ENCODE measurements around the gene SPATS2L. TPM values are rescaled to one million over a fixed set of nuclear protein-coding genes. Genes with fewer than 3 reads are reported as not detected.
A peak's percentile ranks its signal among the peaks of the same experiment; 100 is the strongest.

The SPATS2L gene
- total RNA-seq, 1 donor from 2014 or later, result 65.6 TPM

GRCh38 chr2:200379481-200380090, 73.1 kb downstream of the SPATS2L start:
- no peaks in the 10 kb centered on the region for H3K36me3 ChIP-seq

DNA sequence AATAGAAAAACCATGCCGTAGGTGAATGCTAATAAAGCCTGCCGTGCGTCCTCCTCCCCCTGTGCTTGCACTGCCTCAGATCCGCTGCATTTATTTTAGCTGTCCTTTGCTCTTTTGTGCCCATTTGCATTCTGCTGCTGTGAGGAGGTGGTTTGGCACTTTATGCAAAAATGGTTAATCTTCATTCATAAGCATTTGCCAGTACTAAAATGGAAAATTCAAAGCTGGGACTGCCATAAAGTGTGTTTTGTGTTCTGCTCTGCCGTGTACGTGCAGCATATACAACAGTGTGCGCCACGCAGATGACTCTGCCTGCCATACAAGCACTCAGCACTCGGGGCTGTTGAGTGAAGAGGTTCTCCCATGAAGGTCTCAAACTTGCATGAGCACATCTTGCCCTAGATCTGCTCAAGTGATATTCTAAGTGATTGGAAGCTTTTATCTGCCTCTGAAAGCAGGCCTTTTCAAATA, 73.6 kb downstream of the SPATS2L start:
- H3K36me3 ChIP-seq, result no peaks in the 10 kb centered on the region
- intact Hi-C loops (cut with DNase I), result no loop called here
- DNase-seq (ENCODE audit: extremely low spot score in 2 of 2), result no peak
- TF ChIP-seq POLR2AphosphoS5 (IDR thresholded peaks at IDR 0.05; ENCODE audit: insufficient read depth in 1 of 2, low read depth in 1 of 2) (no peak), CTCF (IDR thresholded peaks at IDR 0.05) (no peak), POLR2A (IDR thresholded peaks at IDR 0.05) (no peak)
- H3K27me3 ChIP-seq, result no peaks in the 10 kb centered on the region
- H3K9me3 ChIP-seq, result no peaks in the 10 kb centered on the region
- H3K4me1 ChIP-seq, result peaks cover 69% of the 10 kb centered on the region
- H3K27ac ChIP-seq, result peak overlapping the region; percentile 20
- no peak overlapping the region for H3K4me3 ChIP-seq

More at GRCh38 chr2:200379481-200380090, 73.1 kb downstream of the SPATS2L start:
- TF ChIP-seq POLR2A (IDR thresholded peaks at IDR 0.05), result no peak
- TF ChIP-seq POLR2AphosphoS5 (IDR thresholded peaks at IDR 0.05; ENCODE audit: insufficient read depth in 1 of 2, low read depth in 1 of 2), result no peak
- no peak for TF ChIP-seq CTCF (IDR thresholded peaks at IDR 0.05)
- Histone ChIP-seq H3K4me1 (peaks cover 71% of the 10 kb centered on the region), H3K27ac (peak overlapping the region; percentile 80), H3K27me3 (no peaks in the 10 kb centered on the region), H3K4me3 (no peak overlapping the region), H3K9me3 (no peaks in the 10 kb centered on the region)
- DNase-seq (ENCODE audit: extremely low spot score in 2 of 2), result no peak
- intact Hi-C loops (cut with DNase I), result no loop called here

DNA sequence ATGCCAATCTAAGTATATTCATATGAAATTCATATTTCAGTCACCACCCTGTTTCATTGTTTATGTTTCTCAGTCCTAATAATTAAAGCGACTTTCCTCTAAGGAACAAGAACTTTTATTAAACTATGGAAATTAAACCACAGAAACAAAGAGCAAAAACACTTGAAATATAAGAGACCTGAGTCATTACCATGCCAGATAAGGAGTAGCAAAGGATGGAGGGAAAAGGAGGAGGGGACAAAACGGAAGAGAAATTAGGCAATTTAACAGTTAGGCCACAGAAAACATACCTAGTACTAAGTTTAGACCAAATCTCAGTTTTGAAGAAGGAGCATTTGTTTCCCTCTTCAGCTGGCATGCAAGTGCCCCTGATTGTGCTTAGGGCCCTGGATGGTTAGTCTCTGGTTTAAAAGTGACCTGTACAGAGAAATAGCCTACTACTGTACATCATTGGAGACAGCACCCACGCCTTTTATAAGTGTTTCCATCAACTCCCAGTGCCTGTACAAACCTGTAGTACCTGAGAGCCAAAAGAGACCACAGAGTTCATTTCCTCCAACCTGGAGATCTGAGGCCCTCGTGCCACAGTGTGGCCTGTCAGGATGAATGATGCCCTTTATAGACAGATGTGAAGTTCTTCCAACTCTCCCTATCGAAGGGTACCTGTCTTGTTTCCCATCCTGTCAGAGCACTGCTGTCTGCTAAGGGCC, 74.5 kb downstream of the SPATS2L start:
- TF ChIP-seq CTCF (IDR thresholded peaks at IDR 0.05) (no peak), POLR2A (IDR thresholded peaks at IDR 0.05) (no peak), POLR2AphosphoS5 (IDR thresholded peaks at IDR 0.05; ENCODE audit: insufficient read depth in 1 of 2, low read depth in 1 of 2) (no peak)
- peaks cover 67% of the 10 kb centered on the region for H3K4me1 ChIP-seq
- peak overlapping the region; percentile 20 for H3K27ac ChIP-seq
- no peak for DNase-seq (ENCODE audit: extremely low spot score in 2 of 2)
- no peak overlapping the region for H3K4me3 ChIP-seq
- no peaks in the 10 kb centered on the region for H3K36me3 ChIP-seq
- H3K27me3 ChIP-seq, result no peaks in the 10 kb centered on the region
- H3K9me3 ChIP-seq, result no peaks in the 10 kb centered on the region
- intact Hi-C loops (cut with DNase I), result no loop called here

- Histone ChIP-seq H3K4me3 (no peak overlapping the region), H3K27ac (peak overlapping the region; percentile 40), H3K9me3 (no peaks in the 10 kb centered on the region), H3K36me3 (no peaks in the 10 kb centered on the region), H3K27me3 (no peaks in the 10 kb centered on the region), H3K4me1 (peaks cover 48% of the 10 kb centered on the region)
- no peak for DNase-seq (ENCODE audit: extremely low spot score in 2 of 2)
- intact Hi-C loops (cut with DNase I), result no loop called here
- TF ChIP-seq POLR2AphosphoS5 (IDR thresholded peaks at IDR 0.05; ENCODE audit: insufficient read depth in 1 of 2, low read depth in 1 of 2) (no peak), POLR2A (IDR thresholded peaks at IDR 0.05) (no peak), CTCF (IDR thresholded peaks at IDR 0.05) (no peak)
These were observed 76.4 kb downstream of the SPATS2L start for GRCh38 chr2:200382874-200383273.
